ENCODE results near the gene CACNA1G. TPM values are rescaled to one million over a fixed set of nuclear protein-coding genes. Genes with fewer than 3 reads are reported as not detected.

The CACNA1G gene
- total RNA-seq, 1 donor from 2014 or later: 0.07 TPM

- no peak for DNase-seq
These were observed 24.2 kb downstream of the CACNA1G start for GRCh38 chr17:50584749-50585148.

GRCh38 chr17:50585346-50585745, 24.8 kb downstream of the CACNA1G start:
- no peak for ATAC-seq (ENCODE audit: low read depth)
- no peak overlapping the region for H3K4me3 Mint-ChIP-seq
- peaks cover 19% of the 10 kb centered on the region for H3K27me3 Mint-ChIP-seq
- CTCF ChIA-PET: no interaction called here
- intact Hi-C loops (cut with micrococcal nuclease): no loop called here
- POLR2A ChIA-PET: interaction anchor here (0.5 kb wide), 1 partner anchor 11 kb away, joined by 5 read pairs; no protein-coding TSS in a partner anchor
- no peaks in the 10 kb centered on the region for H3K9me3 Mint-ChIP-seq
- H3K36me3 Mint-ChIP-seq (ENCODE audit: low read depth): no peaks in the 10 kb centered on the region
- no peaks in the 10 kb centered on the region for H3K4me1 Mint-ChIP-seq
- no peak for DNase-seq
- TF ChIP-seq CTCF (IDR thresholded peaks at IDR 0.05): no peak
- H3K27ac Mint-ChIP-seq: no peak overlapping the region

More at GRCh38 chr17:50584749-50585148, 24.2 kb downstream of the CACNA1G start:
- no peak for ATAC-seq (ENCODE audit: low read depth)
- TF ChIP-seq CTCF (IDR thresholded peaks at IDR 0.05): no peak
- intact Hi-C loops (cut with micrococcal nuclease): no loop called here
- Mint-ChIP-seq H3K9me3 (no peaks in the 10 kb centered on the region), H3K4me1 (no peaks in the 10 kb centered on the region), H3K4me3 (no peak overlapping the region), H3K27me3 (peaks cover 19% of the 10 kb centered on the region), H3K27ac (no peak overlapping the region), H3K36me3 (ENCODE audit: low read depth) (no peaks in the 10 kb centered on the region)
- ChIA-PET CTCF (no interaction called here), POLR2A (no interaction called here)

GRCh38 chr17:50585891-50586290, 25.4 kb downstream of the CACNA1G start:
- H3K4me3 Mint-ChIP-seq: no peak overlapping the region
- CTCF ChIA-PET: no interaction called here
- H3K4me1 Mint-ChIP-seq: no peaks in the 10 kb centered on the region
- ATAC-seq (ENCODE audit: low read depth) (no peak), DNase-seq (no peak)
- no peaks in the 10 kb centered on the region for H3K9me3 Mint-ChIP-seq
- H3K27ac Mint-ChIP-seq: no peak overlapping the region
- no peaks in the 10 kb centered on the region for H3K36me3 Mint-ChIP-seq (ENCODE audit: low read depth)
- H3K27me3 Mint-ChIP-seq: peaks cover 19% of the 10 kb centered on the region
- intact Hi-C loops (cut with micrococcal nuclease): no loop called here
- POLR2A ChIA-PET: interaction anchor here (0.5 kb wide), 1 partner anchor 12 kb away, joined by 5 read pairs; no protein-coding TSS in a partner anchor
- TF ChIP-seq CTCF (IDR thresholded peaks at IDR 0.05): no peak

- H3K27me3 Mint-ChIP-seq: peaks cover 19% of the 10 kb centered on the region
- intact Hi-C loops (cut with micrococcal nuclease): no loop called here
These were observed 26.1 kb downstream of the CACNA1G start for GRCh38 chr17:50586421-50587247.

More at GRCh38 chr17:50586421-50587247, 26.1 kb downstream of the CACNA1G start:
- ATAC-seq (ENCODE audit: low read depth) (no peak), DNase-seq (no peak)
- no peaks in the 10 kb centered on the region for H3K4me1 Mint-ChIP-seq
- POLR2A ChIA-PET: interaction anchor here (0.6 kb wide), 1 partner anchor 25 kb away, joined by 3 read pairs; no protein-coding TSS in a partner anchor
- no peaks in the 10 kb centered on the region for H3K36me3 Mint-ChIP-seq (ENCODE audit: low read depth)
- no peak overlapping the region for H3K4me3 Mint-ChIP-seq
- no peaks in the 10 kb centered on the region for H3K9me3 Mint-ChIP-seq
- CTCF ChIA-PET: no interaction called here
- no peak for TF ChIP-seq CTCF (IDR thresholded peaks at IDR 0.05)
- H3K27ac Mint-ChIP-seq: no peak overlapping the region

Measured in activated B cell treated with CpG ODN at 0.5 μM for 24 hours (primary cell).